Activated CD8-positive, alpha-beta memory T cell treated with anti-CD3 and anti-CD28 coated beads for 4 hours (primary cell): ENCODE results near the gene ARL2.
"Not testable (repeated sequence)": the region's sequence is repeated elsewhere in the genome, so short reads cannot be mapped to it uniquely, and the experiment has no call there.

ENCODE experiments used
- DNase-seq, 2 donors: peaks; one replicate each; pipeline ENCODE4 v3.0.0-alpha.2; 2020; ENCODE audit warnings: low read depth in 2 of 2

ARL2 gene

DNA sequence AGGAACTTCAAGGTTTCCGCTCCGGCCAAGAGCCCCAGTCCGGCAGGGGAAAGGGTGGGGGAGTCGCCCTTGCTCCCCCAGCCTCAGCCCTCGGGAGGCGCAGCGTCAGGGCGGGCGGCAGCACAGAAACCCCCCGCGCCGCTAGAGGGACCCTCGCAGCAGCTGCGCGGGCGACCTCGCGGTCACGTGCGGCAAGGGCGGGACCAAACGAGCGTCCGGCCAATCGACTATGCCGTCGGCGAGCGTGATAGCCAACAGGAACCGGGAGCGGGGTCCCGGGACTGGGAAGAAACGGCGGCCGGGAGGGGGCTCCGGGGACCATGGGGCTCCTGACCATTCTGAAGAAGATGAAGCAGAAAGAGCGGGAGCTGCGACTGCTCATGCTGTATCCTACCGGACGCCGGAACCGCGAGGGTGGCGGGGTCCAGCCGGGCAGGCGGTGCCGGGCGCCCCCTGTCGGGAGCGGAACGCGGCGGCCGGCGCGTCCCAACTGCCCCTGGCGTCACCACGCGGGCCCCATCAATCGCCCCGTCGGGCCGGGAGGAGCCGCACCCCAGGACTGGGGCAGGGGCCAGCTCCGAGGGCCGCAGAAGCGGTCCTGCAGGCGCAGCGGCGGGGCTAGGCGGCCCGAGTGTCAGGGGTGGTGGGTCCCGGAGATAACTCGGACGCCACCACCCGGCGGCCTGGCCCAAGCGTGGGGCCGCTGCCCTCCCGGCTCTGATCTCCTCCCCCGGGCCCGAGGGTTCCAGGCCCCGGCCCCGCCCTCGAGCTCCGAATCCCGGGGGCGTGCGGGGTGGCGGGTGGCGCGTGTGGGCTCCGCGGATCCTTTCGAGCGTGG is at the start of gene ARL2:
ARL2 (plus strand) TSS at position 273 of the 838 bp plus-strand sequence; CDS start at position 321, 48 bp downstream.
- peak; percentile 74 to 78 for DNase-seq

DNA sequence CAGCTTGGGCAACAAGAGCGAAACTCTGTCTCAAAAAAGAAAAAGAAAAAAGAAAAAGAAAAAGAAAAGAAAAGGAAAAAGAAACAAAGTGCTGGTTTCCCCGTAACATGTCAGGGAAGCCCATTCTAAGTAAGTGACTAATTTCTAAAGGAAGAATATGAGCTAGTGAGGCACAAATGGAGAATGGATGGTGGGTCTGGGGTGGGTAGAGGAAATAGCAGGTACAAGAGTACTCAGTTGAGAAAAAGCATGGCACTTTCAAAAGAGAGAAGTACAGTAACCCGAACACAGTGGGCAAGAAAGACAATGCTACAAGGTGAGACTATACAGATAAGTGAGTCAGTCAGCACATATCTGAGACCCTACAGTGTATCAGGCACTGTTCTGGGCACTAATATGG is 46.6 kb upstream of the ARL2 start:
- DNase-seq, result no peak

DNA sequence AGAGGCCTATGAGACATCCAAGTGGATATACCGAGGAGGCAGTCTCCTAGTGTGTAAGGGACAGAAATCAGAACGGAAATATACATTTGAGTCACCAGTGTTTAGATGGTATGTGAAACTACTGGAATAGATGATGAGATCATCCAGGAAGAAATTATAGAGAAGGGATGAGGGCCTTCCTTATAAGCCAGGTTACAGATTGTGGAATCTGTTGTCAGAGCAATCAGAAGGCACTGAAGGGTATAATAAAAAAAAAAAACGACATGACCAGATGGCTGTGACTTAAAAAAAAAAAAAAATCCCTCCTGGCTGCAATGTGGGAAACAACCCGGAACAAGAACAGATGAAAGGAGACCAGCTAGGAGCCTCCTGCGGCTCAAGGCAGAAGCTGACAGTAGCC is 44.8 kb upstream of the ARL2 start:
- DNase-seq, result no peak

DNA sequence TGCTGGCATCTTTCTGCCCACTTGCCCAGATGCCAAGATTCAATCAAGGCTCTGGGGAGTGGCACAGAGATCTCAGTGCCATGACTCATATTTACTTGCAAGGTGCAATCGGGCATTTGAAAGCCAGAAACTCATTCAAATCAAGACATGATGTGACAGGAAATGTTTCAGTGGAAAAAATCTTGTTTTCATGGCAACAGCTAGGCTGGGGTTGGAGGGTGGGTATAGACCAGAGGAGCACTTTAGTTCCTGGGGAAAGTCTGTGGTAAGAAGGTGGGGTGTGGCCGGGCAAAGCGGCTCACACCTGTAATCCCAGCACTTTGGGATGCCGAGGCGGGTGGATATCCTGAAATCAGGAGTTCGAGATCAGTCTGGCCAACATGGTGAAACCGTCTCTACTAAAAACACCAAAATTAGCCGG is 43.2 kb upstream of the ARL2 start:
- no peak for DNase-seq

DNA sequence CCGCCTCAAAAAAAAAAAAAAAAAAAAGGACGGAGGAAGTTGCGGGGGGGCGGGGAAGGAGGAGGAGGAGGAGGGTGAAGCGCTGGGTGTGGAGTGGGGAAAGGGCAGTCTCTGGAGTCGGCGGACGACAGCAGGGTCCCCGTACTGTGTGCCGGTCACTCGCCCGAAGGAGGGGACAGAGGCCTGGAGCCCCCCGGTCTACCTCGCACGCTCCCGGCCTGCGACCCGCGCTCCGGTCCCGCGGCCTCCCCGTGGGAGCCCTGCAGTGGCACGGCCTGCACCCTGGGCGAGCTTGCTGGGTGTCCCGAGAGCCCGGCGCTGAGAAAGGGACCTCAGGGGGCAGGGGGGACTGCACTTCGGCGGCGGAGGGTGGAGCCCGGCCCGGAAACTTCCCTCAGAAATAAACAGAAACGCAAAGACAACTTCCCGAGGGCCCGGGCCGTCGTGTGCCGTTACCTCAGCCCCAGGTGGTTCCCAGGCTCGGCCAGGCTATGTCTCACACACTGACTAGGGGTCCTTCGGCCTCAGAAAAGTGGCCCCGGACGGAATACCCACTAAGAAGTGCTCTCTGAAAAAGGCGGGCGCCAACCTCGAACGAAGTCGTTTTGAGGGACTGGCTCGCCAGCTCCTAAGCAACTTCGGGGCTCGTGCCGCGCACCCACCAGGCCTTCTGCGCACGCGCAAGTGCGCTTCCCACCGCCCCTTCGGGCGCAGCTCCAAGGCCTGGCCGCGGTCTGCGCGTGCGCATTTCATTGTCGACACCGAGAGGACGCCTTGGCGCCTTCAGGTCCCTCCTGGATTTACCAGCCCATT is 42.3 kb upstream of the ARL2 start, which contains the start of gene MAJIN:
MAJIN (minus strand) TSS at position 688 of the 813 bp plus-strand sequence. CDS start 12,703 bp downstream, outside the sequence.
- peak; percentile 70 to 75 for DNase-seq

DNA sequence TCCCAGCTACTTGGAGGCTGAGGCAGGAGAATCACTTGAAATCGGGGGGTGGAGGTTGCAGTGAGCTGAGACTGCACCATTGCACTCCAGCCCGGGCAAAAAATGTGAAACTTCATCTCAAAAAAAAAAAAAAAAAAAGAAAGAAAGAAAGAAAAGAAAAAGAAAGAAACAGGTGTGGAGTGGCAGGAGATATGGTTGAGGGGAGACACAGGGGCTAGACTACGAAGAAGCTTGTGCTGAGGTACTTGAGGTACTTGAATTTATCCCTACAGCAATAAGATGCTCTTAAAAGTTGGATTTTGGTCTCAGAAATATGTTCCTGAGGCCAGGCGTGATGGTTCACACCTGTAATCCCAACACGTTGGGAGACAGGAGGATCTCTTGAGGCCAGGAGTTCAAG is 39.8 kb upstream of the ARL2 start:
- DNase-seq, result no peak

DNA sequence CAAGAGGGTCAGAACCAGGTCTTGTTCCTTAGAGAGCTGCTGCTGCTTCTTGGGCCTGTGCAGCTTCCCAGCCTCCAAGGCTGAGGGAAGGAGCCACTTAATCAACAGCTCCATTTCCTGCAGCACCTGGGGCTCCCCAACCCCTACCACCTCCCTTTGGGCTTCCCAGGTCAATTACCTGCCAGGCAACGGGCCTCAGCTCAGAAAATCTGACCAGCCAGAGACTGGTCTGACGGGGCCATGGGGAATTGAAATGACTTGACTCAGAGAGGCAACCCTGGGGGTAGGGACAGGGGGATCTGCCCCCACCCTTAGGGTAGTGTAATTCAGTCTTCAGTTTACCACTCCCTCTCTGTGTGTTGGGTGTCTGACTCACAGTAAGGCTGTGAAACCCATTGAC is 37.3 kb upstream of the ARL2 start:
- no peak for DNase-seq

DNA sequence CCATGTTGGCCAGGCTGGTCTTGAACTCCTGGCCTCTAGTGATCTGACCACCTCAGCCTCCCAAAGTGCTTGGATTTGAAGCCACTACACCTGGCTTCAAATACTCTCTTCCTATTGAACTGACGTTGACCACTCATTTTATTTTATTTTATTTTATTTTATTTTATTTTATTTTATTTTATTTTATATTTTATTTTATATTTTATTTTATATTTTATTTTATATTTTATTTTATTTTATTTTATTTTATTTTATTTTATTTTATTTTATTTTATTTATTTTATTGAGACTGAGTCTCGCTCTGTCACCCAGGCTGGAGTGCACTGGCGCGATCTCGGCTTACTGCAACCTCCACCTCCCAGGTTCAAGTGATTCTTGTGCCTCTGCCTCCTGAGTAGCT is 30.6 kb upstream of the ARL2 start:
- not testable (repeated sequence) for DNase-seq

DNA sequence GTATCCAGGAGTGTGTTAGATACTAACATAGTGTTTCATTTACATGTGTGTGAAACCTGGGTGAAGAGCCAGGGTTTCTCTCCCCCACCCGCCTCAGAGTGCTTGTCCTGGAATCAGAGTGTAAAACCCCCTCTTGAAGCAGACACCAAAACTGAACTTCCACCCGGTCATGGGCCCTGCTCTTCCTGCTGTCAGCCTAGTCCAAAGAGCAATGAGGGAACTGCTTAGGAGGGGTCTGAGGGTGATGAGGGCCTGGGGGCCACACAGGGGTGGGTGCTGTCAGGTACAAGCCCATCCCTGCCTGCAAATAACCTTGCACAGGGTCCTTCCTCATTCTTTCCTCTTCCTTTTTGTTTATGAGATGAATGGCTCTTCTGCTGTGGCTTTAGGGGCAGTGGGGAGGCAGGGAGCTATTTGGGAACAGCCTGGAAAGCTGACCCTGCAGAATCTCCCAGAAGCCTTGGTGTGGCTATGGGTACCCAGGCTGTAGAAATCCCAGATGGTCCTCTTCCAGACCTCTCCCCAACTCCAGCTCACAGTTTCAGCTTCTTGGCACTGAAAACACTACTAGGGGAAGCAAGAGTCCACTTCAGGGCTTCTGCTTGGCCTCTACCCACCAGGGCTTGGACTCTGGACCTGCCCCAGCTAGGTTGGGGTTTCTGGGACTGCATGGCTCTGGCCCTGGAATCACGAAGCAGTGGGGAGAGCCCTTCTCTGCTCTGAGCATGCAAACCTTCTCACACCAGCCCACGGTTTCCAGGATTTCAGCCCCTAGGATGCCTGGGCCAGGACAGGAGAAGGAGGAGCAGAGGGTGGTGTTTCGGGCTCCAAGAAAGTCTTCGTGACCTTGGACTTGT is 25.7 kb upstream of the ARL2 start:
- DNase-seq, result no peak

DNA sequence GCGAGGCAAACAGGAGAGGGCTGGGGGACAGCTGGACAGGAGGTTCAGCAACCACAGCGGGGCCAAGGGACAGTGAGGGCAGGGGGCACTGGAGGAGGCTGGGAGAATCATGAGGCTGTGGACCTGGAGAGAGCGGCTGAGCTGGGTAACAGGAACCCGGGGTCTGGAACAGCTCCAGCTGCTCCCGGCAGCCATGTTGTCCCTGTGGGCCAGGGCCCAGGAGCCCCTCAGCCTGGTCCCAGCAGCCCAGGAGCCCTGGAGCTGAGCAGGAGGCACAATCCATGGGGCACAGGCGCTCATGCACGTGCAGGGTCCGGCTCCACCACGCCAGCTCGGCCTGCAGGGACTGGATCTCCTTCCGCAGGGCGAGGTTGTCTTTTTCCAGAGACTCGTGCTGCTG is 24.5 kb upstream of the ARL2 start:
- no peak for DNase-seq

DNA sequence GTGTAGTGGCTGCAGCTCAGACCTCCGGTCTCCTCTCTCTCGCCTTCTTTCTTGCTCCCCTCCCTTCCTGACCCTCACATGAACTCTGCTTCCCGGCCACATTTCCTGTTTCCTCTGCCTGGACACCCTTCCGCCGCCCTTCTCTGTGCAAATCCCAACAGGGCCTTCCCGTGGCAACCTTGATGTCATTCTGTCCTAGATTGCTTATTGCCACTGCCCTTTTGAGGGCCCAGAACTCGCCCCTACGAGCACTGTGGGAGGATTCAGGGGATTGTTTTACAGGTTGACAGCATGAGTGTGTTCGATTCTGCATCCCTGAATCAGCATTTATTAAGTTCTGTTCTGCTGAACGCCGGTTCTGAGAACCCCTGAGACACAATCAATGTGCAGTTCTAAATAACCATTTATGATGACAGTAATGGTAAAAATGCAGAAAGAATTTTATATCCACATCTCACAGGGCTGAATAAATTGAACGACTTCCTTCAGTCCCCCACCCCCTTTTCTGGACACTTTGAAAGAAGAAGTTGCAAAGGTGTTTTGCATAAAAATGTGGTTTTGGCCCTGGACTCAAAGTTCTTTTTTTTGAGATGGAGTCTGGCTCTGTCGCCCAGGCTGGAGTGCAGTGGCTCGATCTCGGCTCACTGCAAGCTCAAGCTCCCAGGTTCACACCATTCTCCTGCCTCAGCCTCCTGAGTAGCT is 23.6 kb upstream of the ARL2 start:
- no peak for DNase-seq

DNA sequence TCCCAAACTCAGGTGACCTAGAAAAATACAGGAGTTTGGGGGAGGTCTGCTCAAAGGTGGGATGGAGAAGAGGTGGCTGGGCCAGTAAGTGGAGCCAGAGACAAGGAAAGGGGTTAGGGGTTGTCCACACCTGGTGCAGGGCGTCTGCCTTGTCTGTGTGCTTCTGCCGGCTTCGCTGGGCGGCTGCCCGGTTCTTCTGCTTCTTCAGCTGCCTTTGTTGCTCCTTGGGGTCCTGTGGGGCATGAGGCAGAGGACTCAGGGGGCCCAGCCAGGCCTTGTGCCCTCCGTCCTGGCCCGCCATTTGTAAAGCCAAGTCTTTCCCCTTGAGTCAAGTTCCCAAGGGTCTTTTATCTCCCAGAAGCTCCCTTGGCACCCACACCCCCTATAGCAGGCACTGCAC is 19.6 kb upstream of the ARL2 start:
- no peak for DNase-seq

DNA sequence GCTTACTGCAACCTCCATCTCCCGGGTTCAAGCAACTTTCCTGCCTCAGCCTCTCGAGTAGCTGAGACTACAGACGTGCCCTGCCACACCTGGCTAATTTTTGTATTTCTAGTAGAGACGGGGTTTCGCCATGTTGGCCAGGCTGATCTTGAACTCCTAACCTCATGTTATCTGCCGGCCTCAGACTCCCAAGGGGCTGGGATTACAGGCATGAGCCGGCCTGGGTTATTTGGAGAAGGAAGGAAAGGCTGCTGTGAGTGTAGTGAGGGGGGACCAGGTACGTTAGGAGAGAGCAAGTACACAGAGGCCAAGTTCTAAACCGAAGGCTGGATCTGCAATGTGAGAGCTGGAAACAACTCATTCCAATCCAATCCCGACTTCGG is 17.6 kb upstream of the ARL2 start:
- no peak for DNase-seq

DNA sequence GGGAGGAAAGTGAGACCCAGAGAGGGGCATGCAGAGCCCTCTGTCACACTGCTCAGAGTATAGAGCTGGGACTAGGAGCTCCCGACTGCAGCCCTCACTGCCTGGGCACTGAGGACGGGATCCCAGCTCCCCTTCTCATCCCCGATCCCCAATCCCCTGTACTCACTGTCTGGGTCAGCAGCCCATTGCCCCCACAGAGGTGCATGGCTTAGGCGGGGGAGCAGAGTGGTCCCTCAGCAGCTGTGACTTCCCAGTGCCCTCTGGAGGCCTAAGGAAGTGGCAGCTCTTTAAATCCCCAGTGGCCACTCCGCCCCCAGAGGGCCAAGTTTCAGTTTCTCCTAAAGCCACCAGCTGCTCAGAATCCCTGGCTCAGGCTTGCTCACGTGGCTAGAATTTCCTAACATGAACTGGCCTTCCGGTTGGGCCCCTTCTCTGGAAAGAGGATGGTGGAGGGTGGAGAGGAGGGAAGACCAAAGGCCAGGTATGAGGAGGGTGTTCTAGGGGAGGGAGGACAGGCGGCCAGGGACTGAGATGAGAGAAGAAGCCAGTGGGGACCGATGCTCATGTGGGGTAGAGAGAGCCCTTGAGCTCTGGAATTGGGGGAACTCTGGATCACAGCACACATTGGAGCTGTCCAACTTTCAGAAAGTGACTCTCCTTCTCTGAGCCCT is 17.1 kb upstream of the ARL2 start, which contains the start of gene BATF2:
BATF2 (minus strand) TSS at position 262 of the 671 bp plus-strand sequence; CDS start at position 205, 57 bp downstream.
- no peak for DNase-seq

DNA sequence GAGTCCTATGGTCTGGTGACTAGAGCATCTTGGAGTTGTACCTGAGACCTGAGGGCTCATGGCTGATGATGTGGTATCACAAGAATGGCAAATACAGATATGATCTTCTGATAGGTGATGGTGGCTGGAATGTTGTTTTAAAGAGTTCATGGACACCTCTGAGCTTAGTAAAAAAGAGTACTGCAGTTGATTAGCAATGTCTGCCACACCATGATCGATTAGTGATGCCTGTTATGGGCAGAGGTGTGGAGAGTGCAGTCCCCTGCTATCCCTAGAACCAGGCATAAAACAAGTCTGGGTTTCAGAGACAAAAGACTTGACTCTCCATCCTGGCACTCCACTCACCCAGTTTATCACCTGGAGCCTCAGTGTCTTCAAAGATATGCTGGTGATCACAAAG is 15.8 kb upstream of the ARL2 start:
- DNase-seq, result no peak

DNA sequence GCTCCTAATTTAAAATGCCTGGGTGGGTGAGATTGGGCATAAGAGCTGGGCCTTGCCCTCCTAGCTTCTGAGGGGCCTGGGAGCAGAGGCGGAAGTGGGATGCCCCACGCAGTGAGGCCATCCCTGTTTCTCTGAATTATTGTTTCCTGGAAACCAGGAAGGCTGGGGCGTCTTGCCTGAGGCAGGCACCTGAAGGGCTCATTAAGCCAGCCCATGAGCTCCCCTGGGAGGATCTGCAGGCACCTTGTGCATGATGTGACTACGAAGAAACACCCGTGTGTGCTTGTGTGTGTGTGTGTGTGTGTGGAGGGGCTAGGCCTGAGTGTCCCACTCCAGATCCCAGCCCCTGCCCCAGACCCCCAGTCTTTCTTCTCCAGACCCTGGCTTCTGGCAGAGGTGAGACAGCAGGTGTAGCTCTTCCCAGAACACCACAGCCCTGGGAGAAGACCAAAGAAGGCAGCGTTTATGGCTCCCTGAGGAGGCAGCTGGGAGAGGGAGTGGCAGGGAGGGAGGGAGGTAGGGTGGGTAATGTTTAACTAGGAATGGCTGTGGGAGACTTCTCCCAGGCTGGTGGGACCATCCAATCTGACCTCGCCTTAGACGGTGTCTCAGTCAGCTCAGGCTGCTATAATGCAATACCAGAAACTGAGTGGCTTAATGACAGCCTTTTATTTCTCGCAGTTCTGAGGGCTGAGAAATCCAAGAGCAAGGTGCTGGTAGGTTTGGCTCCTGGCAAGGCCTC is 15.1 kb upstream of the ARL2 start:
- DNase-seq, result no peak

DNA sequence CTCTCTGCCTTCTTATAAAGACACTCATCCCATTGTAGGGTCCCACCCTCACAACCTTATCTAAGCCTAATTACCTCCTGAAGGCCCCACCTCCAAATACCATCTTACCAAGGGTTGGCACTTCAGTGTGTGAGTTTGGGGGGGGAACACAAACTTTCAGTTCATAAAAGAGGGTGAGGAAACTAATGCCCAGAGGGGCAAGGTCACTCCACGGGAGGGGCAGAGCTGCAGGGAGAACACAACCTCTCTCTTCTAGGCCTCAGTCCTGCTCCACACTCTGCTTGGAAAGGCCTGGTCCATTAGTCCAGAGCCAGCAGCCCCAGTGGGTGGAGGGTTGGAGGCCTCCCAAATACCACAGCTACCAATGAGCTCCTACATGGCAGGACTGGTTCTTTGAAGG is 14.5 kb upstream of the ARL2 start:
- DNase-seq, result no peak

DNA sequence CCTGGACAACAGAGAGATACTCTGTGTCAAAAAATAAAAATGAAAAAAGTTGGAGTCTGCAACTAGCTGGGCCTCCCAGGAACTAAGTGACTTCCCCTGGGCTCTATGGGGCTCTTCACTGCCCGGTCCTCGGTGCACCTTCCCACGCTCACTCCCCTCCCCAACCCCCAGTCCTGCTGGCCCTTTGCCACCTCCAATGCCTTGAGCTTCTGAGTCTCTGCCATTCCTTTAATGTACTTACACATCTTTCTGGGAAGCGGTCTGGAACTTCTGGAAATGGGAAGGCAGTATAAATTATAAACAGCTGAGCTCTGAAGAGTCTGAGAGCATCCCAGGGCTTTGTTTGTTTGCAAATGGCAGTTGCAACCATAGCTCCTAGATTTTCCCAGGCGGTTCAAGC is 11.3 kb upstream of the ARL2 start:
- no peak for DNase-seq

DNA sequence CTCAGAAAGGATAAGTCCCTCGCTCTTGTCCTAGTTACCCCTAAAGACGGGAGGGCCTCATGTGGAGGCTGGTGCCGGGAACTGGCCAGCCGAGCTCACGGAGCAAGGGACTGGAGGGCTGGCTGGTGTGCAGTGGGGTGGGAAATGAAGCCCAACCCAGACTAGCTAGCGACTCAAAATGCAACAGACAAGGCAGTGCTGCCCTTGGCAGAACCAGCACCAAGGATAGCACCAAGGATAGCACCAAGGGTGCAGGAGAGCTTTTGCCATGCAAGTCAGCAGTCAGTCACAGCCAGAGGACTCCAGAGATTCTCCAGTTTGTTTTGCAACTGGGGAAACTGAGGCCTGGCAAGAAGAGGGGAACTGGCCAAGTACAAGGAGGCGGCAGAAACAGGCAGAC is 10.7 kb upstream of the ARL2 start:
- DNase-seq, result no peak

DNA sequence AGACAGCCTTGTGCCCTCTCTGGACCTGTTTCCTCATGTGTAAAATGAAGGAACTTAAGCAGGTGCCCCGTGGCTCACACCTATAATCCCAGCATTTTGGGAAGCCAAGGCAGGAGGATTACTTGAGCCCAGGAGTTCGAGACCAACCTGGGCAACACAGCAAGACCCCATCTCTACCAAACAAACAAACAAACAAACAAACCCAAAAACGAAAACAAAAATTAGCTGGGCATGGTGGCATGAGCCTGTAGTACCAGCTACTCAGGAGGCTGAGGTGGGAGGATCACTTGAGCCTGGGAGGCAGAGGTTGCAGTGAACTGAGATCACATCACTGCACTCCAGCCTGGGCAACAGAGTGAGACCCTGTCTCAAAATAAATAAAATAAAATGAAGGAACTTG is 10.0 kb upstream of the ARL2 start:
- DNase-seq, result not testable (repeated sequence)
